ENCODE data around the gene TRIM29. TPM values are rescaled to one million over a fixed set of nuclear protein-coding genes. Genes with fewer than 3 reads are reported as not detected.

Gene TRIM29
- total and polyA plus RNA-seq, 9 of the 15 experiments (the other 6 are each of a cell fraction or from before 2014, with no cell fraction given): 0.08 to 1.4 (median 0.42) TPM; not detected in 2

DNA sequence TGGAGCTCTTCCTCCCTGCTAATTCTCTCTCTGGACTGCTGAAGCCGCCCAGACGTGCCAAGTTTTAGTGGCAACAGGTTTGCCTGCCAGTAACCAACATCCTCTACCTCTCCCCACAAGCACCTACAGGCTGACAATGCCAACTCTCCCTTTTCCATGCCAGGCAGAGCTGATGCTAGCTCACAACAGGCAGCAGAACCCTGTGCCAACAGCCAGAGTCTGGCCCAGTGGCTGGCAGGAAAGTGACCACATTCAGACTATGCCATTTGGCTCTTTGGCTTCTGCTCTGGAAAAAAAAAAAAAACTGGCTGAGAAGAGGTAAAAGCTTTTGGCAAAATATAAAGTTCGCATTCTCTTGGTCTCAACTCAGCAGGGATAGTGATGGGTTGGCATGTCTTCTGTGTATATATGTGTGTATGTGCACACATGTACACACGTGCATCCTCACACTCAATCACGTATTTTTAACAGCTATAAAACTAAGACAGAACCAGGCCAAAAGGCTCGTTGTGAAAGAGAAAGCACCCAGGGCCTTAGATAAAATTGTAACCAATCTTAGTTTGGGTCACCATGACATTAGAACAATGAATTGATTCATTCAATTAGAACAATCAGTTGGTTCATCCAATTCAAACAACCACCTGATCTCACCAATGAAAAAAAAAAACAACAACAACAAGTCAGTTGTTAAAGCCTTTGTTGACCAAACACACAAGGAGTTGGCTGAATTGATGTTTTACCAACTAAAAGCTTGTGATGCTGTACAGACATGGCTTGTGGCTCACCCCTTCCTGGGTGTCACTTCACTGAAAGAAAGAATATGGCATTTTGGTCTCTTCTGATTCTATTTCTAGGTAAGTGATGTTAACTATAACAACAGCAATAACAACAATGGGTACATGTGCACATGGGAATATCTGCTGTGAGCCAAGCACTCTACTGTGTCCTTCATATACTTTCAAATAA is 48.6 kb downstream of the TRIM29 start:
- Histone ChIP-seq H3K9ac (ENCODE audit: insufficient read depth in 1 of 2, low read depth in 2 of 2, low read length in 2 of 2) (no peak overlapping the region), H3K4me2 (ENCODE audit: insufficient read depth, low read length) (no peak overlapping the region), H3K36me3 (ENCODE audit: control insufficient read depth, insufficient read depth, low read length) (no peaks in the 10 kb centered on the region), H4K20me1 (replicated peaks; ENCODE audit: control insufficient read depth, insufficient read depth, low read length) (no peaks in the 10 kb centered on the region), H3K27me3 (ENCODE audit: control insufficient read depth in 2 of 2, insufficient read depth in 2 of 2, low read length in 2 of 2) (peaks cover 0 to 7% of the 10 kb centered on the region in 2 experiments; a peak in 1 of 5 replicates), H3K9me1 (ENCODE audit: control insufficient read depth, insufficient read depth, low read length) (no peaks in the 10 kb centered on the region), H3K27ac (ENCODE audit: extremely low read depth, low read depth, low read length) (no peak overlapping the region), H3K4me1 (replicated peaks in 1 of 2; ENCODE audit: control insufficient read depth in 2 of 2, insufficient read depth in 2 of 2, low read length in 2 of 2) (no peaks in the 10 kb centered on the region), H3K4me3 (no peak overlapping the region), H3K79me2 (ENCODE audit: control insufficient read depth, insufficient read depth, low read length) (no peaks in the 10 kb centered on the region), H3K9me3 (replicated peaks; ENCODE audit: control insufficient read depth, insufficient read depth, low read depth, low read length) (no peaks in the 10 kb centered on the region), H2AFZ (ENCODE audit: low read depth, low read length) (no peak overlapping the region)
- 0% methylated on average over 6 of the region's 6 CpGs for WGBS (ENCODE audit: insufficient coverage, low coverage, missing lambda C conversion rate)
- intact Hi-C loops (cut with micrococcal nuclease) (no loop called here), in situ Hi-C loops (cut with MboI) (no loop called here)
- no peak for FAIRE-seq
- ATAC-seq: no peak
- no peak for DNase-seq (ENCODE audit: extremely low read depth in 1 of 4, low spot score in 3 of 4)
- ChIA-PET POLR2A (no interaction called here), CTCF (ENCODE audit: low intra/inter-chr PET ratio) (no interaction called here)
- BruUV-seq (replicated peaks): no TSS peak
- no peak for TF ChIP-seq TEAD4 (IDR thresholded peaks at IDR 0.05; ENCODE audit: low read length)
- no peak for TF ChIP-seq TEAD4 (CRISPR knock-in tag; IDR thresholded peaks at IDR 0.05; ENCODE audit: borderline replicate concordance)
- no peak for TF ChIP-seq ETV1 (tag; conservative IDR thresholded peaks at IDR 0.05; ENCODE audit: low read depth)
- TF ChIP-seq, protein P1, sequence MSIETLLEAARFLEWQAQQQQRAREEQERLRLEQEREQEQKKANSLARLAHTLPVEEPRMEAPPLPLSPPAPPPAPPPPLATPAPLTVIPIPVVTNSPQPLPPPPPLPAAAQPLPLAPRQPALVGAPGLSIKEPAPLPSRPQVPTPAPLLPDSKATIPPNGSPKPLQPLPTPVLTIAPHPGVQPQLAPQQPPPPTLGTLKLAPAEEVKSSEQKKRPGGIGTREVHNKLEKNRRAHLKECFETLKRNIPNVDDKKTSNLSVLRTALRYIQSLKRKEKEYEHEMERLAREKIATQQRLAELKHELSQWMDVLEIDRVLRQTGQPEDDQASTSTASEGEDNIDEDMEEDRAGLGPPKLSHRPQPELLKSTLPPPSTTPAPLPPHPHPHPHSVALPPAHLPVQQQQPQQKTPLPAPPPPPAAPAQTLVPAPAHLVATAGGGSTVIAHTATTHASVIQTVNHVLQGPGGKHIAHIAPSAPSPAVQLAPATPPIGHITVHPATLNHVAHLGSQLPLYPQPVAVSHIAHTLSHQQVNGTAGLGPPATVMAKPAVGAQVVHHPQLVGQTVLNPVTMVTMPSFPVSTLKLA (conservative IDR thresholded peaks at IDR 0.05): no peak
- TF ChIP-seq RBM15 (IDR thresholded peaks at IDR 0.05; ENCODE audit: insufficient read depth, low read length): no peak
- TF ChIP-seq MCM5 (IDR thresholded peaks at IDR 0.05; ENCODE audit: low read depth): no peak
- TF ChIP-seq, protein P2, sequence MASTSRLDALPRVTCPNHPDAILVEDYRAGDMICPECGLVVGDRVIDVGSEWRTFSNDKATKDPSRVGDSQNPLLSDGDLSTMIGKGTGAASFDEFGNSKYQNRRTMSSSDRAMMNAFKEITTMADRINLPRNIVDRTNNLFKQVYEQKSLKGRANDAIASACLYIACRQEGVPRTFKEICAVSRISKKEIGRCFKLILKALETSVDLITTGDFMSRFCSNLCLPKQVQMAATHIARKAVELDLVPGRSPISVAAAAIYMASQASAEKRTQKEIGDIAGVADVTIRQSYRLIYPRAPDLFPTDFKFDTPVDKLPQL (IDR thresholded peaks at IDR 0.05; ENCODE audit: extremely low read depth, insufficient read length): no peak
- TF ChIP-seq ZNF583 (CRISPR knock-in tag; IDR thresholded peaks at IDR 0.05): no peak
- no peak for TF ChIP-seq DMBX1 (CRISPR knock-in tag; IDR thresholded peaks at IDR 0.05; ENCODE audit: borderline replicate concordance)
- no peak for TF ChIP-seq PHTF2 (CRISPR knock-in tag; IDR thresholded peaks at IDR 0.05)
- no peak for TF ChIP-seq KLF16 (IDR thresholded peaks at IDR 0.05)
